ENCODE data around the gene TTK.

Gene TTK

DNA sequence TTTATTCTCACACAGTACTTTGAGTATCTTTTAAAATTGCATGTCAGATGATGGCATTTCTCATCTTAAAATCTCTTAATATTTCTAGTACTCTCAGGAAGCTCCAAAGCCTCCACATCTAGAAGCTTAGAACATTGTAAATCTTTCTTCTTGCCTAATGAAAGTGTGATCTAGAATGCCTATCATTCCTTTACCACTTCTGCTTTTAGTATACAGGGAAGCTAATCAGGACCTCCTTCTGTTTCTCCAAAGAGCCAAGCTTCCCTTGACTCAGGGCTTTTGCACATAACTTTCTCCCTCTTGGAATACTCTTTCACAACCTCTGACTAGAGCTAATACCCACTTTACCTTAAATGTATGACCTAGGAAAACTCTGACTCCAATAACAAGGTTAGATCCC, 49.6 kb upstream of the TTK start:
- CTCF ChIA-PET, result interaction anchor here (0.6 to 1.3 kb wide), 3 partner anchors 10 to 907 kb away, joined by 3 to 5 read pairs (median 4); no protein-coding TSS in a partner anchor
- H3K27ac ChIP-seq (ENCODE audit: extremely low read depth, low read depth, low read length), result no peak overlapping the region

More for the DNA sequence above, 49.6 kb upstream of the TTK start:
- POLR2A ChIA-PET, result no interaction called here
- Histone ChIP-seq H3K4me3 (ENCODE audit: low read depth, low read length) (no peak overlapping the region), H3K36me3 (ENCODE audit: control insufficient read depth in 2 of 2, insufficient read depth in 1 of 2, low read length in 2 of 2) (no peaks in the 10 kb centered on the region), H3K4me1 (ENCODE audit: control insufficient read depth, insufficient read depth, low read length) (no peaks in the 10 kb centered on the region), H3K9me3 (ENCODE audit: control insufficient read depth, insufficient read depth, low read depth, low read length) (no peaks in the 10 kb centered on the region)
- no peak for TF ChIP-seq ZNF2 (tag by site-specific recombination; IDR thresholded peaks at IDR 0.05)
- no peak for TF ChIP-seq ZNF596 (tag by site-specific recombination; IDR thresholded peaks at IDR 0.05)
- TF ChIP-seq ZNF558 (tag by site-specific recombination; IDR thresholded peaks at IDR 0.05), result no peak
- TF ChIP-seq, protein P1, sequence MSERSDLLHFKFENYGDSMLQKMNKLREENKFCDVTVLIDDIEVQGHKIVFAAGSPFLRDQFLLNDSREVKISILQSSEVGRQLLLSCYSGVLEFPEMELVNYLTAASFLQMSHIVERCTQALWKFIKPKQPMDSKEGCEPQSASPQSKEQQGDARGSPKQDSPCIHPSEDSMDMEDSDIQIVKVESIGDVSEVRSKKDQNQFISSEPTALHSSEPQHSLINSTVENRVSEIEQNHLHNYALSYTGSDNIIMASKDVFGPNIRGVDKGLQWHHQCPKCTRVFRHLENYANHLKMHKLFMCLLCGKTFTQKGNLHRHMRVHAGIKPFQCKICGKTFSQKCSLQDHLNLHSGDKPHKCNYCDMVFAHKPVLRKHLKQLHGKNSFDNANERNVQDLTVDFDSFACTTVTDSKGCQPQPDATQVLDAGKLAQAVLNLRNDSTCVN (tag by site-specific recombination; optimal IDR thresholded peaks at IDR 0.05), result no peak
- TF ChIP-seq ZBTB48 (tag by site-specific recombination; IDR thresholded peaks at IDR 0.05), result no peak
- no peak for TF ChIP-seq ZNF37A (tag by site-specific recombination; IDR thresholded peaks at IDR 0.05)
- TF ChIP-seq, protein P2, sequence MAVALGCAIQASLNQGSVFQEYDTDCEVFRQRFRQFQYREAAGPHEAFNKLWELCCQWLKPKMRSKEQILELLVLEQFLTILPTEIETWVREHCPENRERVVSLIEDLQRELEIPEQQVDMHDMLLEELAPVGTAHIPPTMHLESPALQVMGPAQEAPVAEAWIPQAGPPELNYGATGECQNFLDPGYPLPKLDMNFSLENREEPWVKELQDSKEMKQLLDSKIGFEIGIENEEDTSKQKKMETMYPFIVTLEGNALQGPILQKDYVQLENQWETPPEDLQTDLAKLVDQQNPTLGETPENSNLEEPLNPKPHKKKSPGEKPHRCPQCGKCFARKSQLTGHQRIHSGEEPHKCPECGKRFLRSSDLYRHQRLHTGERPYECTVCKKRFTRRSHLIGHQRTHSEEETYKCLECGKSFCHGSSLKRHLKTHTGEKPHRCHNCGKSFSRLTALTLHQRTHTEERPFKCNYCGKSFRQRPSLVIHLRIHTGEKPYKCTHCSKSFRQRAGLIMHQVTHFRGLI (tag by site-specific recombination; IDR thresholded peaks at IDR 0.05), result no peak
- no peak for TF ChIP-seq ZNF211 (tag by site-specific recombination; IDR thresholded peaks at IDR 0.05; ENCODE audit: low read depth)
- TF ChIP-seq BCL11B (tag by site-specific recombination; IDR thresholded peaks at IDR 0.05; ENCODE audit: low read depth), result no peak
- TF ChIP-seq EGR2 (tag by site-specific recombination; IDR thresholded peaks at IDR 0.05; ENCODE audit: low read depth), result no peak
- TF ChIP-seq, protein P3, sequence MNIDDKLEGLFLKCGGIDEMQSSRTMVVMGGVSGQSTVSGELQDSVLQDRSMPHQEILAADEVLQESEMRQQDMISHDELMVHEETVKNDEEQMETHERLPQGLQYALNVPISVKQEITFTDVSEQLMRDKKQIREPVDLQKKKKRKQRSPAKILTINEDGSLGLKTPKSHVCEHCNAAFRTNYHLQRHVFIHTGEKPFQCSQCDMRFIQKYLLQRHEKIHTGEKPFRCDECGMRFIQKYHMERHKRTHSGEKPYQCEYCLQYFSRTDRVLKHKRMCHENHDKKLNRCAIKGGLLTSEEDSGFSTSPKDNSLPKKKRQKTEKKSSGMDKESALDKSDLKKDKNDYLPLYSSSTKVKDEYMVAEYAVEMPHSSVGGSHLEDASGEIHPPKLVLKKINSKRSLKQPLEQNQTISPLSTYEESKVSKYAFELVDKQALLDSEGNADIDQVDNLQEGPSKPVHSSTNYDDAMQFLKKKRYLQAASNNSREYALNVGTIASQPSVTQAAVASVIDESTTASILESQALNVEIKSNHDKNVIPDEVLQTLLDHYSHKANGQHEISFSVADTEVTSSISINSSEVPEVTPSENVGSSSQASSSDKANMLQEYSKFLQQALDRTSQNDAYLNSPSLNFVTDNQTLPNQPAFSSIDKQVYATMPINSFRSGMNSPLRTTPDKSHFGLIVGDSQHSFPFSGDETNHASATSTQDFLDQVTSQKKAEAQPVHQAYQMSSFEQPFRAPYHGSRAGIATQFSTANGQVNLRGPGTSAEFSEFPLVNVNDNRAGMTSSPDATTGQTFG (tag by site-specific recombination; IDR thresholded peaks at IDR 0.05; ENCODE audit: borderline replicate concordance), result no peak
- TF ChIP-seq, protein P4, sequence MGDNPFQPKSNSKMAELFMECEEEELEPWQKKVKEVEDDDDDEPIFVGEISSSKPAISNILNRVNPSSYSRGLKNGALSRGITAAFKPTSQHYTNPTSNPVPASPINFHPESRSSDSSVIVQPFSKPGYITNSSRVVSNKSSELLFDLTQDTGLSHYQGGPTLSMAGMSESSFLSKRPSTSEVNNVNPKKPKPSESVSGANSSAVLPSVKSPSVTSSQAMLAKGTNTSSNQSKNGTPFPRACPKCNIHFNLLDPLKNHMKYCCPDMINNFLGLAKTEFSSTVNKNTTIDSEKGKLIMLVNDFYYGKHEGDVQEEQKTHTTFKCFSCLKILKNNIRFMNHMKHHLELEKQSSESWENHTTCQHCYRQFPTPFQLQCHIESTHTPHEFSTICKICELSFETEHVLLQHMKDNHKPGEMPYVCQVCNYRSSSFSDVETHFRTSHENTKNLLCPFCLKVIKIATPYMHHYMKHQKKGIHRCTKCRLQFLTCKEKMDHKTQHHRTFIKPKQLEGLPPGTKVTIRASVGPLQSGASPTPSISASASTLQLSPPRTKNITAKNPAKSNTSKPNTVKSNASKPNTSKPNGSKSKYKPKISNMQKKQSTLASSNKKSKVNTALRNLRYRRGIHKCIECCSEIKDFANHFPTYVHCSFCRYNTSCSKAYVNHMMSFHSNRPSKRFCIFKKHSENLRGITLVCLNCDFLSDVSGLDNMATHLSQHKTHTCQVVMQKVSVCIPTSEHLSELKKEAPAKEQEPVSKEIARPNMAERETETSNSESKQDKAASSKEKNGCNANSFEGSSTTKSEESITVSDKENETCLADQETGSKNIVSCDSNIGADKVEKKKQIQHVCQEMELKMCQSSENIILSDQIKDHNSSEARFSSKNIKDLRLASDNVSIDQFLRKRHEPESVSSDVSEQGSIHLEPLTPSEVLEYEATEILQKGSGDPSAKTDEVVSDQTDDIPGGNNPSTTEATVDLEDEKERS (tag by site-specific recombination; IDR thresholded peaks at IDR 0.05), result no peak
- TF ChIP-seq ZNF23 (tag by site-specific recombination; IDR thresholded peaks at IDR 0.05; ENCODE audit: borderline replicate concordance), result no peak
- no peak for TF ChIP-seq ZNF138 (tag by site-specific recombination; IDR thresholded peaks at IDR 0.05; ENCODE audit: borderline replicate concordance)
- TF ChIP-seq, protein P5, sequence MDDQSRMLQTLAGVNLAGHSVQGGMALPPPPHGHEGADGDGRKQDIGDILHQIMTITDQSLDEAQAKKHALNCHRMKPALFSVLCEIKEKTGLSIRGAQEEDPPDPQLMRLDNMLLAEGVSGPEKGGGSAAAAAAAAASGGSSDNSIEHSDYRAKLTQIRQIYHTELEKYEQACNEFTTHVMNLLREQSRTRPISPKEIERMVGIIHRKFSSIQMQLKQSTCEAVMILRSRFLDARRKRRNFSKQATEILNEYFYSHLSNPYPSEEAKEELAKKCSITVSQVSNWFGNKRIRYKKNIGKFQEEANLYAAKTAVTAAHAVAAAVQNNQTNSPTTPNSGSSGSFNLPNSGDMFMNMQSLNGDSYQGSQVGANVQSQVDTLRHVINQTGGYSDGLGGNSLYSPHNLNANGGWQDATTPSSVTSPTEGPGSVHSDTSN (CRISPR knock-in tag; IDR thresholded peaks at IDR 0.05), result no peak
- no peak for TF ChIP-seq ZNF777 (tag by site-specific recombination; IDR thresholded peaks at IDR 0.05; ENCODE audit: borderline replicate concordance)
- TF ChIP-seq ZSCAN16 (tag by site-specific recombination; IDR thresholded peaks at IDR 0.05), result no peak
- TF ChIP-seq ZNF626 (tag by site-specific recombination; IDR thresholded peaks at IDR 0.05), result no peak
- TF ChIP-seq, protein P6, sequence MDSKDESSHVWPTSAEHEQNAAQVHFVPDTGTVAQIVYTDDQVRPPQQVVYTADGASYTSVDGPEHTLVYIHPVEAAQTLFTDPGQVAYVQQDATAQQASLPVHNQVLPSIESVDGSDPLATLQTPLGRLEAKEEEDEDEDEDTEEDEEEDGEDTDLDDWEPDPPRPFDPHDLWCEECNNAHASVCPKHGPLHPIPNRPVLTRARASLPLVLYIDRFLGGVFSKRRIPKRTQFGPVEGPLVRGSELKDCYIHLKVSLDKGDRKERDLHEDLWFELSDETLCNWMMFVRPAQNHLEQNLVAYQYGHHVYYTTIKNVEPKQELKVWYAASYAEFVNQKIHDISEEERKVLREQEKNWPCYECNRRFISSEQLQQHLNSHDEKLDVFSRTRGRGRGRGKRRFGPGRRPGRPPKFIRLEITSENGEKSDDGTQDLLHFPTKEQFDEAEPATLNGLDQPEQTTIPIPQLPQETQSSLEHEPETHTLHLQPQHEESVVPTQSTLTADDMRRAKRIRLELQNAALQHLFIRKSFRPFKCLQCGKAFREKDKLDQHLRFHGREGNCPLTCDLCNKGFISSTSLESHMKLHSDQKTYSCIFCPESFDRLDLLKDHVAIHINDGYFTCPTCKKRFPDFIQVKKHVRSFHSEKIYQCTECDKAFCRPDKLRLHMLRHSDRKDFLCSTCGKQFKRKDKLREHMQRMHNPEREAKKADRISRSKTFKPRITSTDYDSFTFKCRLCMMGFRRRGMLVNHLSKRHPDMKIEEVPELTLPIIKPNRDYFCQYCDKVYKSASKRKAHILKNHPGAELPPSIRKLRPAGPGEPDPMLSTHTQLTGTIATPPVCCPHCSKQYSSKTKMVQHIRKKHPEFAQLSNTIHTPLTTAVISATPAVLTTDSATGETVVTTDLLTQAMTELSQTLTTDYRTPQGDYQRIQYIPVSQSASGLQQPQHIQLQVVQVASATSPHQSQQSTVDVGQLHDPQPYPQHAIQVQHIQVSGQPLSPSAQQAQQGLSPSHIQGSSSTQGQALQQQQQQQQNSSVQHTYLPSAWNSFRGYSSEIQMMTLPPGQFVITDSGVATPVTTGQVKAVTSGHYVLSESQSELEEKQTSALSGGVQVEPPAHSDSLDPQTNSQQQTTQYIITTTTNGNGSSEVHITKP (tag by site-specific recombination; IDR thresholded peaks at IDR 0.05), result no peak
- TF ChIP-seq HOXC10 (CRISPR knock-in tag; IDR thresholded peaks at IDR 0.05), result no peak

Measured in HEK293 (cell line).